Activated naive CD4-positive, alpha-beta T cell treated with anti-CD3 and anti-CD28 coated beads, Interleukin-2, amount 50 U/mL, for 72 hours (primary cell): Measurements from ENCODE around the gene YIPF1. TPM values are rescaled to one million over a fixed set of nuclear protein-coding genes. Genes with fewer than 3 reads are reported as not detected.
"Not testable (repeated sequence)": the region's sequence is repeated elsewhere in the genome, so short reads cannot be mapped to it uniquely, and the experiment has no call there.

Experiments used
- ATAC-seq, 2 donors: fragments of 150-1000 bp; cut with Tn5 transposase; 2 replicates each; pipeline ENCODE4 v1.10.0; 2021; ENCODE audit warnings: mild to moderate bottlenecking in 2 of 2, moderate library complexity in 2 of 2
- DNase-seq, 2 donors: peaks; one replicate each; pipeline ENCODE4 v3.0.0; 2021 to 2022; ENCODE audit warnings: low spot score in 2 of 2
- H3K27ac Mint-ChIP-seq, 2 donors: one replicate each; pipeline ENCODE4 v1.8.0; 2022; ENCODE audit warnings: mild to moderate bottlenecking in 2 of 2, mixed read lengths in 2 of 2
- H3K36me3 Mint-ChIP-seq, 2 donors: one replicate each; pipeline ENCODE4 v1.8.0; 2022; ENCODE audit warnings: mixed read lengths in 2 of 2
- H3K9me3 Mint-ChIP-seq, 2 donors: one replicate each; pipeline ENCODE4 v1.8.0; 2022; ENCODE audit warnings: mixed read lengths in 2 of 2
- total RNA-seq, 2 donors: library from RNA; stranded (reverse); gene quantifications; one replicate each; pipeline ENCODE4 v1.2.3, GENCODE V29; 2022

Gene YIPF1
- total RNA-seq, 2 donors from 2014 or later = 18.1 to 21.8 TPM

- ATAC-seq = no peak
- Mint-ChIP-seq H3K27ac (no peak overlapping the region), H3K9me3 (no peaks in the 10 kb centered on the region), H3K36me3 (peaks cover 0 to 4% of the 10 kb centered on the region in 2 donors)
- DNase-seq = no peak
Measured at GRCh38 chr1:53826367-53826766, 63.2 kb downstream of the YIPF1 start.

DNA sequence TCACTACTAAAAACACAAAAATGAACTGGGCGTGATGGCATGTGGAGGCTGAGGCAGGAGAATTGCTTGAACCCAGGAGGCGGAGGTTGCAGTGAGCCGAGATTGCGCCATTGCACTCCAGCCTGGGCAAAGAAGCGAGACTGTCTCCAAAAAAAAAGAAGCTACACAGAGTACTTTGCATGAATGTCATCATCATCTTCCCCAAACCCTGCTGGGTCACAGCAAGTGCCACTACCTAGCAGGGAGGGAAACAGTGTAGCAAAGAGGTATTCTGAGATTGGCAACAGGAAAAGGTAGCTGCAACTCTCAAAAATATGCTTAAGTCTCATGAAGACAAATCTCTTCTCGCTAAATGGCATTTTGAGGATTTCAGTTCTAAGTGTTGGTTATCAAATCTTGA lies 64.3 kb downstream of the YIPF1 start:
- H3K27ac Mint-ChIP-seq = no peak overlapping the region
- no peaks in the 10 kb centered on the region for H3K9me3 Mint-ChIP-seq
- peaks cover 2 to 4% of the 10 kb centered on the region in 2 donors for H3K36me3 Mint-ChIP-seq
- ATAC-seq (no peak), DNase-seq (no peak)

GRCh38 chr1:53822931-53823330 lies 66.7 kb downstream of the YIPF1 start:
- ATAC-seq = no peak
- no peak overlapping the region for H3K27ac Mint-ChIP-seq
- H3K9me3 Mint-ChIP-seq = no peaks in the 10 kb centered on the region
- no peak for DNase-seq
- peaks cover 0 to 19% of the 10 kb centered on the region in 2 donors for H3K36me3 Mint-ChIP-seq

DNA sequence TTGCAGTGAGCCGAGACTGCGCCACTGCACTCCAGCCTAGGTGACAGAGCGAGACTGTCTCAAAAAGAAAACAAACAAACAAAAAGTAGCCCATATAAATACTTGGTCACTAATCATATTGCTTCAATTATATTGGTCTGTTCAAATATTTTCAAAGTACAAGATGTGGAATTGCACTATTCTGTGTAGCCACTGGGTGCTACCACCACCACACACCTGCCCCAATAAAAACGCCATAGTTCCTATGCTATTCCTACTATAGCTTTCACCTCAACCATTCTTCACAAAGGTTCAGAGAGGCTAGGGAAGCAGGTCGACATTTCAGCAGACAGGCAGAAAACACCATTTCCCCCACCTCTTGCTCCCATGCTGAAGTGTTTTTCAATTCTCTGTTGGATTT lies 68.2 kb downstream of the YIPF1 start:
- DNase-seq = no peak
- H3K36me3 Mint-ChIP-seq = peaks cover 6 to 21% of the 10 kb centered on the region in 2 donors
- no peak for ATAC-seq
- H3K27ac Mint-ChIP-seq = no peak overlapping the region
- no peaks in the 10 kb centered on the region for H3K9me3 Mint-ChIP-seq

- H3K9me3 Mint-ChIP-seq = no peaks in the 10 kb centered on the region
- peaks cover 22 to 34% of the 10 kb centered on the region in 2 donors for H3K36me3 Mint-ChIP-seq
- no peak for ATAC-seq
- no peak for DNase-seq
- no peak overlapping the region for H3K27ac Mint-ChIP-seq
Measured at GRCh38 chr1:53819387-53819786, 70.2 kb downstream of the YIPF1 start.

DNA sequence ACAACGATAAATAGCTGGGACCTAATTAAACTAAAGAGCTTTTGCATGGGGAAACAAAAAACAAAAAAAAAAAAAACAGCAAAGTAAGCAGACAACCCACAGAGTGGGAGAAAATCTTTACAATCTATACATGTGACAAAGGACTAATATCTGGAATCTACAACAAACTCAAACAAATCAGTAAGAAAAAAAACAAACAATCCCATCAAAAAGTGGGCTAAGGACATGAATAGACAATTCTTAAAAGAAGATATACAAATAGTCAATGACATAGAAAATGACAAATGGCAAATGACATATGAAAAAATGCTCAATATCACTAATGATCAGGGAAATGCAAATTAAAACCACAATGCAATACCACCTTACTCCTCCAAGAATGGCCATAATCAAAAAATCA lies 73.0 kb downstream of the YIPF1 start:
- H3K9me3 Mint-ChIP-seq, H3K27ac Mint-ChIP-seq, ATAC-seq, DNase-seq: not testable (repeated sequence)
- peaks cover 36 to 49% of the 10 kb centered on the region in 2 donors for H3K36me3 Mint-ChIP-seq

DNA sequence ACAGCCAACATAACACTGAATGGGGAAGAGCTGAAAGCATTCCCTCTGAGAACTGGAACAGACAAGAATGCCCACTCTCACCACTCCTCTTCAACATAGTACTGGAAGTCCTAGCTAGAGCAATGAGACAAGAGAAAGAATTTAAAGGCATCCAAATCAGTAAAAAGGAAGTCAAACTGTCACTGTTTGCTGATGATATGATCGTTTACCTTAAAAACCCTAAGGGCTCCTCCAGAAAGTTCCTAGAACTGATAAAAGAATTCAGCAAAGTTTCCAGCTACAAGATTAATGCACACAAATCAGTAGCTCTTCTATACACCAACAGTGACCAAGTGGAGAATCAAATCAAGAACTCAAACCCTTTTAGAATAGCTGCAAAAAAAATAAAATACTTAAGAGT lies 74.1 kb downstream of the YIPF1 start:
- ATAC-seq, H3K9me3 Mint-ChIP-seq, DNase-seq, H3K27ac Mint-ChIP-seq: not testable (repeated sequence)
- peaks cover 39 to 55% of the 10 kb centered on the region in 2 donors for H3K36me3 Mint-ChIP-seq

DNA sequence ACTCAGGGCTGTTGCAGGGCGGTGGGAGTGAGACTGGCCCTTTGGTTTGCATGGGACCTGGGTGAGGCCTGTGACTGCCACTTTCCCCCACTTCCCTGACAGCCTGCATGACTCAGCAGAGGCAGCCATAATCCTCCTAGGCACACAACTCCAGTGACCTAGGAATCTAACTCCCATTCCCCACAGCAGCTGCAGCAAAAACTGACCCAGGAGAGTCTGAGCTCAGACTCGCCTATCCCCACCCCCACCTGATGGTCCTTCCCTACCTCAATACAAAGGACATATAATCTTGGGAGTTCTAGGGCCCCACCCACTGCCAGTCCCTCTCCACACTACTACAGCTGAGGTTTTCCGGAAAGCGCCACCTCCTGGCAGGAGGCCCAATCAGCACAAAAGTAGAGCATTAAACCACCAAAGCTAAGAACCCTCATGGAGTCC lies 78.2 kb downstream of the YIPF1 start:
- Mint-ChIP-seq H3K27ac (peak overlapping the region; percentile 14 to 84), H3K9me3 (no peaks in the 10 kb centered on the region), H3K36me3 (peaks cover 38 to 41% of the 10 kb centered on the region in 2 donors)
- no peak for ATAC-seq
- peak in 1 of 2 donors; percentile 27 for DNase-seq

- peaks cover 29 to 34% of the 10 kb centered on the region in 2 donors for H3K36me3 Mint-ChIP-seq
- no peaks in the 10 kb centered on the region for H3K9me3 Mint-ChIP-seq
- H3K27ac Mint-ChIP-seq = peak overlapping the region; percentile 14 to 84
- DNase-seq (no peak), ATAC-seq (no peak)
Measured at GRCh38 chr1:53810497-53810896, 79.1 kb downstream of the YIPF1 start.

GRCh38 chr1:53810007-53810406 lies 79.6 kb downstream of the YIPF1 start:
- peaks cover 26 to 29% of the 10 kb centered on the region in 2 donors for H3K36me3 Mint-ChIP-seq
- DNase-seq (no peak), ATAC-seq (no peak)
- no peaks in the 10 kb centered on the region for H3K9me3 Mint-ChIP-seq
- H3K27ac Mint-ChIP-seq = no peak overlapping the region

DNA sequence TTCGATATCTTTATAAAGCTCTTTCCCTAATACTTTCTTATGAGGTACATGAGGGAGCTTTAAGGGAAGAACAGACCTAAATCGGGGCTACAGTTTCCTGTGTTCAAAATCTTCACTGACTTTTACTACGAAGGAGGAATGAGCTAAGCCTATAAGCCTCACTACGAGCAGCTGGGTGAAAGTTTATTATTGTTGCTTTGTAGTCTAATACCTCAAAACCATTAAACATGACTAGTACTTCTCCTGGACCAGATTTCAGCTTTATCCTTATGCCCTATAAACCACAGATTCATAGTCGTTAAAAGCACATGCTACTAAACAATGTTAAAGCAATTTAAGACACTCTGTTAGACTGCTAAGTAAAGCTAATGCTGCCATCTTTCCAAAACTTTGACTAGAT lies 81.7 kb downstream of the YIPF1 start:
- Mint-ChIP-seq H3K9me3 (no peaks in the 10 kb centered on the region), H3K27ac (no peak overlapping the region), H3K36me3 (peaks cover 18 to 36% of the 10 kb centered on the region in 2 donors)
- no peak for ATAC-seq
- DNase-seq = no peak

GRCh38 chr1:53804791-53805505 lies 84.6 kb downstream of the YIPF1 start:
- Mint-ChIP-seq H3K36me3 (peaks cover 4 to 25% of the 10 kb centered on the region in 2 donors), H3K27ac (no peak overlapping the region), H3K9me3 (no peaks in the 10 kb centered on the region)
- no peak for DNase-seq
- no peak for ATAC-seq

- H3K36me3 Mint-ChIP-seq = peaks cover 4 to 29% of the 10 kb centered on the region in 2 donors
- ATAC-seq (no peak), DNase-seq (no peak)
- H3K9me3 Mint-ChIP-seq = no peaks in the 10 kb centered on the region
- no peak overlapping the region for H3K27ac Mint-ChIP-seq
Measured at GRCh38 chr1:53804181-53804580, 85.4 kb downstream of the YIPF1 start.

Other genes starting within 250 kb of the YIPF1 start
- not detected for gene GLIS1, start 150.6 kb downstream of the YIPF1 start, total RNA-seq
- 10 to 100 TPM; 17.0 to 33.3 TPM for gene NDC1, start 51.5 kb downstream of the YIPF1 start, total RNA-seq
- gene DIO1, start 4.4 kb upstream of the YIPF1 start, total RNA-seq = not detected
- gene IFT25, start 55.9 kb upstream of the YIPF1 start, total RNA-seq = 10 to 100 TPM; 61.3 to 73.0 TPM
- gene LRRC42, start 56.6 kb upstream of the YIPF1 start, total RNA-seq = 10 to 100 TPM; 31.6 to 35.8 TPM
- not detected for gene LDLRAD1, start 128.4 kb upstream of the YIPF1 start, total RNA-seq
- 100 to 1,000 TPM; 132 to 164 TPM for gene TMEM59, start 163.4 kb upstream of the YIPF1 start, total RNA-seq
- gene TCEANC2, start 163.8 kb upstream of the YIPF1 start, total RNA-seq = 10 to 100 TPM; 11.8 to 19.4 TPM